Suprapubic skin (tissue), 3 donors: ENCODE data around the gene RNFT2.

Experiments used
- CTCF ChIP-seq, 2 donors: fragments of 200-600 bp in 1 of 2; fragments of 450-650 bp in 1 of 2; sonication (generic) in 1 of 2; IDR thresholded peaks; one replicate each; pipeline ENCODE4 v1.5.1; 2016 to 2019; ENCODE audit warnings: antibody characterized with exemption in 2 of 2, mild to moderate bottlenecking in 1 of 2, moderate library complexity in 1 of 2
- POLR2A ChIP-seq, 2 donors: fragments of 450-650 bp; IDR thresholded peaks; one replicate each; pipeline ENCODE4 v1.6.1; 2017; ENCODE audit warnings: antibody characterized with exemption in 2 of 2, mild to moderate bottlenecking in 2 of 2, moderate library complexity in 2 of 2

- TF ChIP-seq POLR2A (IDR thresholded peaks at IDR 0.05): no peak
- TF ChIP-seq CTCF (IDR thresholded peaks at IDR 0.05): no peak
Observed at GRCh38 chr12:116691205-116691604, 46.9 kb upstream of the RNFT2 start.
